HepG2 (cell line): ENCODE measurements around the gene DNASE2. TPM values are rescaled to one million over a fixed set of nuclear protein-coding genes. Genes with fewer than 3 reads are reported as not detected.
"Not testable (repeated sequence)": the region's sequence is repeated elsewhere in the genome, so short reads cannot be mapped to it uniquely, and the experiment has no call there.

Source experiments
- ATAC-seq: fragments of 200-7000 bp; cut with Tn5 transposase; 3 replicates; pipeline ENCODE4 v1.9.1; 2020; ENCODE audit warnings: mild to moderate bottlenecking, moderate library complexity
- BruUV-seq: library from RNA; stranded (reverse); fragments of 400-500 nt; replicated peaks from 2 replicates; lab custom pipeline; 2021; lab: Mats Ljungman, UMichigan
- CTCF ChIA-PET: fragments of 300-600 bp; formaldehyde crosslinking; extraction: SDS; loops from one replicate; lab custom pipeline; 2021; ENCODE audit warnings: low total read pairs, inconsistent platforms, low intra/inter-chr PET ratio; lab: Yijun Ruan, JAX
- POLR2A ChIA-PET: fragments of 350-600 bp; sonication (Branson Sonifier 250); formaldehyde crosslinking; loops from one replicate; lab custom pipeline; 2020; ENCODE audit warnings: antibody characterized with exemption, inconsistent platforms; lab: Yijun Ruan, JAX
- DNase-seq: peaks from one replicate; pipeline ENCODE4 v3.0.0-alpha.2; 2015; ENCODE audit warnings: low spot score
- FAIRE-seq: peaks from 3 replicates; lab custom pipeline; 2011; peaks lifted over from hg19 to GRCh38; lab: Jason Lieb, UNC
- H2AFZ ChIP-seq: one replicate; pipeline ENCODE4 v1.6.1; 2011; ENCODE audit warnings: low read length, inconsistent platforms
- H3K27ac ChIP-seq: fragments of 300-600 bp; 3 replicates; pipeline ENCODE4 v1.8.0; 2011; ENCODE audit warnings: mixed run types, mild to moderate bottlenecking, mixed read lengths, low read length, inconsistent platforms; ENCODE audit not compliant: insufficient read depth; ENCODE audit errors: extremely low read length
- H3K27me3 ChIP-seq, 2 experiments: fragments of 200-600 bp in 1 of 2; 2 replicates in 1 of 2; 3 replicates in 1 of 2; pipeline versions ENCODE4 v1.6.0 to v1.8.0; 2011; ENCODE audit warnings: low read length in 2 of 2, mild to moderate bottlenecking in 2 of 2, moderate library complexity in 2 of 2, inconsistent platforms in 1 of 2; ENCODE audit not compliant: insufficient read depth in 2 of 2, control insufficient read depth in 1 of 2
- H3K36me3 ChIP-seq, 2 experiments: fragments of 200-600 bp in 1 of 2; replicated peaks in 1 of 2; 2 replicates in 1 of 2; 3 replicates in 1 of 2; pipeline versions ENCODE4 v1.5.1 to v1.8.0; 2011; ENCODE audit warnings: low read length in 2 of 2, inconsistent platforms in 1 of 2; ENCODE audit not compliant: insufficient read depth in 2 of 2, control insufficient read depth in 1 of 2
- H3K4me1 ChIP-seq: 2 replicates; pipeline ENCODE4 v1.5.1; 2012; ENCODE audit warnings: low read length, inconsistent platforms; ENCODE audit not compliant: insufficient read depth
- H3K4me2 ChIP-seq: 2 replicates; pipeline ENCODE4 v1.6.0; 2011; ENCODE audit warnings: low read depth, low read length, inconsistent platforms
- H3K4me3 ChIP-seq, 3 experiments: fragments of 200-600 bp in 1 of 3; sonication (generic), shearing (Covaris generic) in 1 of 3; replicated peaks in 1 of 3; 2 replicates each; pipeline ENCODE4 v1.5.1; 2011 to 2016; ENCODE audit warnings: low read length in 3 of 3, inconsistent platforms in 2 of 3, low read depth in 2 of 3, mild to moderate bottlenecking in 2 of 3, control low read depth in 1 of 3, mixed read lengths in 1 of 3; ENCODE audit not compliant: insufficient read depth in 1 of 3
- H3K79me2 ChIP-seq: one replicate; pipeline ENCODE4 v1.6.1; 2011; ENCODE audit warnings: low read length, inconsistent platforms; ENCODE audit not compliant: insufficient read depth
- H3K9ac ChIP-seq: 2 replicates; pipeline ENCODE4 v1.6.0; 2011; ENCODE audit warnings: mild to moderate bottlenecking, low read depth, low read length, inconsistent platforms; ENCODE audit not compliant: insufficient read depth
- H3K9me3 ChIP-seq: 2 replicates; pipeline ENCODE4 v1.5.1; 2012; ENCODE audit warnings: mild to moderate bottlenecking, low read length
- H4K20me1 ChIP-seq: 2 replicates; pipeline ENCODE4 v1.6.0; 2011; ENCODE audit warnings: inconsistent platforms, mild to moderate bottlenecking, low read length, moderate library complexity; ENCODE audit not compliant: insufficient read depth
- BORCS8-MEF2B ChIP-seq: sonication (generic); formaldehyde crosslinking; IDR thresholded peaks from 2 replicates; pipeline ENCODE4 v1.8.0; 2022; ENCODE audit warnings: mild to moderate bottlenecking, missing genetic modification reagents
- LCORL ChIP-seq, 2 experiments: fragments of 450-650 bp in 1 of 2; sonication (generic) in 1 of 2; formaldehyde crosslinking in 1 of 2; IDR thresholded peaks; 2 replicates each; pipeline versions ENCODE4 v1.5.0 to v1.6.1; 2017 to 2020; ENCODE audit warnings: antibody characterized with exemption in 1 of 2, missing genetic modification reagents in 1 of 2
- NR0B2 ChIP-seq: sonication (generic); formaldehyde crosslinking; IDR thresholded peaks from 2 replicates; pipeline ENCODE4 v1.4.0; 2020; ENCODE audit warnings: mild to moderate bottlenecking, missing genetic modification reagents
- WIZ ChIP-seq: sonication (generic); formaldehyde crosslinking; IDR thresholded peaks from 2 replicates; pipeline ENCODE4 v1.5.1; 2020; ENCODE audit warnings: mild to moderate bottlenecking, missing genetic modification reagents
- ZFYVE20 ChIP-seq: sonication (generic); formaldehyde crosslinking; IDR thresholded peaks from 2 replicates; pipeline ENCODE4 v1.8.0; 2023; ENCODE audit warnings: low read depth, mild to moderate bottlenecking, moderate library complexity, missing genetic modification reagents, borderline replicate concordance
- WGBS: methylation state at CpG from one replicate; pipeline ENCODE4 v1.1.6; 2017; ENCODE audit warnings: low lambda C conversion rate; 5-methylcytosine and 5-hydroxymethylcytosine counted together
- in situ Hi-C: cut with HindIII; loops from 2 replicates; pipeline ENCODE4 v1.10.0; 2017; ENCODE audit warnings: low pct_unique_long_range_greater_than_20kb; ENCODE audit not compliant: extremely low pct_ligation_motif_present
- intact Hi-C: fragments of 100-400 bp; cut with micrococcal nuclease; formaldehyde crosslinking; loops from one replicate; pipeline ENCODE4 v1.10.0; 2022; ENCODE audit not compliant: unreplicated experiment
- polyA plus RNA-seq, 8 experiments: library from polyadenylated mRNA; depleted of rRNA in 3 of 8; stranded (reverse) in 7 of 8; unstranded in 1 of 8; fragments of >200 nt; fragmentation: Illumina TruSeq in 4 of 8; extraction: Trizol in 4 of 8; gene quantifications; 2 replicates each; pipeline versions ENCODE4 v1.2.1 to v1.2.3, GENCODE V29; 2011 to 2016; ENCODE audit warnings: low read depth in 4 of 8, missing spikeins in 1 of 8, mixed read lengths in 1 of 8; ENCODE audit not compliant: insufficient read depth in 1 of 8
- total RNA-seq, 5 experiments: library from RNA; depleted of rRNA; stranded (reverse); fragments of >200 nt; fragmentation: Illumina TruSeq; extraction: Trizol; gene quantifications; 2 replicates each; pipeline ENCODE4 v1.2.3, GENCODE V29; 2016; ENCODE audit warnings: low read depth in 1 of 5

The DNASE2 gene
- total and polyA plus RNA-seq, 2 of the 13 experiments (the other 11 are each of a cell fraction or from before 2014, with no cell fraction given) = 7.5 to 16.2 TPM

- TF ChIP-seq NR0B2 (CRISPR knock-in tag) = peak; percentile 46; the same call in 1 of the 2 replicates
- 0 out of 2 replicates have a peak, but pooled peaks have one; percentile 70 for TF ChIP-seq BORCS8-MEF2B (CRISPR knock-in tag)
- TF ChIP-seq ZFYVE20 (CRISPR knock-in tag) = no peak
- TF ChIP-seq WIZ (CRISPR knock-in tag) = no peak
- TF ChIP-seq LCORL (IDR thresholded peaks at IDR 0.05) = no peak
- peak; percentile 32; the same call in 1 of the 2 replicates for TF ChIP-seq LCORL (CRISPR knock-in tag; IDR thresholded peaks at IDR 0.05)
These were observed 33.8 kb downstream of the DNASE2 start (continued) for GRCh38 chr19:12847159-12848139.

GRCh38 chr19:12846613-12847012 is 34.6 kb downstream of the DNASE2 start:
- H3K79me2 ChIP-seq, in situ Hi-C loops, H3K36me3 ChIP-seq, H3K4me1 ChIP-seq, intact Hi-C loops, DNase-seq, H3K4me3 ChIP-seq, FAIRE-seq, H3K9ac ChIP-seq, BruUV-seq, H3K9me3 ChIP-seq, H3K4me2 ChIP-seq, ATAC-seq, H2AFZ ChIP-seq, H4K20me1 ChIP-seq, H3K27me3 ChIP-seq, H3K27ac ChIP-seq: not testable (repeated sequence)
- ChIA-PET CTCF (interaction anchor here (1.8 to 1.9 kb wide), 3 partner anchors 69 to 86 kb away, joined by 6 to 14 read pairs (median 8); no protein-coding TSS in a partner anchor), POLR2A (interaction anchor here (1.2 kb wide), 1 partner anchor 86 kb away, joined by 4 read pairs; no protein-coding TSS in a partner anchor)
- 76% methylated on average over 7 of the region's 7 CpGs for WGBS
